ENCODE results near the gene ADAM22.
A peak's percentile ranks its signal among the peaks of the same experiment; 100 is the strongest.

ADAM22 gene

GRCh38 chr7:88191911-88192310 lies 257.9 kb downstream of the ADAM22 start:
- Mint-ChIP-seq H3K4me3 (no peak overlapping the region), H3K36me3 (ENCODE audit: low read depth) (peaks cover 2% of the 10 kb centered on the region), H3K9me3 (no peaks in the 10 kb centered on the region), H3K27me3 (ENCODE audit: low read depth) (no peaks in the 10 kb centered on the region), H3K4me1 (ENCODE audit: low read depth) (no peaks in the 10 kb centered on the region), H3K27ac (no peak overlapping the region)
- DNase-seq (ENCODE audit: low spot score) = no peak

GRCh38 chr7:88200261-88200660 lies 266.2 kb downstream of the ADAM22 start:
- Mint-ChIP-seq H3K4me1 (ENCODE audit: low read depth) (peaks cover 13% of the 10 kb centered on the region), H3K4me3 (no peak overlapping the region), H3K27me3 (ENCODE audit: low read depth) (no peaks in the 10 kb centered on the region), H3K27ac (no peak overlapping the region), H3K9me3 (no peaks in the 10 kb centered on the region), H3K36me3 (ENCODE audit: low read depth) (peaks cover 35% of the 10 kb centered on the region)
- DNase-seq (ENCODE audit: low spot score) = no peak

- no peak overlapping the region for H3K4me3 Mint-ChIP-seq
- no peaks in the 10 kb centered on the region for H3K27me3 Mint-ChIP-seq (ENCODE audit: low read depth)
- H3K27ac Mint-ChIP-seq = no peak overlapping the region
- H3K9me3 Mint-ChIP-seq = no peaks in the 10 kb centered on the region
- peaks cover 37% of the 10 kb centered on the region for H3K36me3 Mint-ChIP-seq (ENCODE audit: low read depth)
- DNase-seq (ENCODE audit: low spot score) = no peak
- peaks cover 13% of the 10 kb centered on the region for H3K4me1 Mint-ChIP-seq (ENCODE audit: low read depth)
Measured at GRCh38 chr7:88200789-88201188, 266.7 kb downstream of the ADAM22 start.

DNA sequence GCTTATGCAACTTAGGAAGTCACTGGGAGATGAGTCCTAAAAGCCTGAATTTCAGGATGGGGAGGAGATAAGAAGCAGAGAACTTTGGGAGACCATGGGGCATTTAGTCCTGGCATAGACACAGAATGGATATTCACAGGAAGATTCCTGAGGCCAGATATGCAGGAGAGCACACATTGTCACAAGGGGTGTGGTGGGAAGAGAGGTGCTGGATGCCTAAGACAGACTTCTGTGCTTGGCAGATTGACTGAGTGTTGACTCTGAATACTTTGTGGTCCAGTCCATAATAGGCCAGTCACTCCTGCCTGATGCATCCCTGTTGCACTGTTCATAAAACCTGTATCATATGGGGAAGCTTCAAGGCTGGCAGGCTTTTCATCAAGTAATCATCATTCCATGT lies 267.3 kb downstream of the ADAM22 start:
- Mint-ChIP-seq H3K36me3 (ENCODE audit: low read depth) (peaks cover 42% of the 10 kb centered on the region), H3K9me3 (no peaks in the 10 kb centered on the region), H3K4me3 (no peak overlapping the region), H3K27ac (no peak overlapping the region), H3K27me3 (ENCODE audit: low read depth) (no peaks in the 10 kb centered on the region), H3K4me1 (ENCODE audit: low read depth) (peaks cover 16% of the 10 kb centered on the region)
- DNase-seq (ENCODE audit: low spot score) = no peak

- Mint-ChIP-seq H3K4me1 (ENCODE audit: low read depth) (peaks cover 20% of the 10 kb centered on the region), H3K36me3 (ENCODE audit: low read depth) (peaks cover 51% of the 10 kb centered on the region), H3K27ac (no peak overlapping the region), H3K9me3 (no peaks in the 10 kb centered on the region), H3K4me3 (no peak overlapping the region), H3K27me3 (ENCODE audit: low read depth) (no peaks in the 10 kb centered on the region)
- no peak for DNase-seq (ENCODE audit: low spot score)
Measured at GRCh38 chr7:88202278-88202677, 268.2 kb downstream of the ADAM22 start.

DNA sequence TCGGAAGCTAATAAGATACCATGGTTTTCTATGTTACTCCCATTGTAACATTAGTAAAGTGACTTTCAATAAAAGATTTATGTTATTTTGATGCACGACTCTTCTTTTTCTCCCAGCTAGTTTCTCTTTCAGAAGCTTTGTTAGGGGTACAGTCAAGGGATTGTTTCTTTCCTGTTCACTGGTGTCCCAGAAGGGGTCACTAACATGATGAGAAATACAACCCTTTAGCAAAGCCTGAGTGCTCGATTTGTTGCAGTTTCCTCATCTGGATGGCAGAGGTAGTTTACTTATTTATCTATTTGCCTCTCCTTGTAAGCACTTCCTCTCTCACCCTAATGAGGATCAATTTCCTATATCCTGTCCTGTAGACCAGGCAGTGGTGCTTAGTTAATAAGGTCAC lies 268.7 kb downstream of the ADAM22 start:
- H3K27ac Mint-ChIP-seq = peak overlapping the region; percentile 55
- H3K9me3 Mint-ChIP-seq = no peaks in the 10 kb centered on the region
- H3K27me3 Mint-ChIP-seq (ENCODE audit: low read depth) = no peaks in the 10 kb centered on the region
- H3K36me3 Mint-ChIP-seq (ENCODE audit: low read depth) = peaks cover 56% of the 10 kb centered on the region
- no peak overlapping the region for H3K4me3 Mint-ChIP-seq
- H3K4me1 Mint-ChIP-seq (ENCODE audit: low read depth) = peaks cover 20% of the 10 kb centered on the region
- no peak for DNase-seq (ENCODE audit: low spot score)

GRCh38 chr7:88203401-88203800 lies 269.4 kb downstream of the ADAM22 start:
- H3K27ac Mint-ChIP-seq = no peak overlapping the region
- H3K27me3 Mint-ChIP-seq (ENCODE audit: low read depth) = no peaks in the 10 kb centered on the region
- H3K4me3 Mint-ChIP-seq = no peak overlapping the region
- peaks cover 20% of the 10 kb centered on the region for H3K4me1 Mint-ChIP-seq (ENCODE audit: low read depth)
- DNase-seq (ENCODE audit: low spot score) = no peak
- H3K36me3 Mint-ChIP-seq (ENCODE audit: low read depth) = peaks cover 61% of the 10 kb centered on the region
- no peaks in the 10 kb centered on the region for H3K9me3 Mint-ChIP-seq

DNA sequence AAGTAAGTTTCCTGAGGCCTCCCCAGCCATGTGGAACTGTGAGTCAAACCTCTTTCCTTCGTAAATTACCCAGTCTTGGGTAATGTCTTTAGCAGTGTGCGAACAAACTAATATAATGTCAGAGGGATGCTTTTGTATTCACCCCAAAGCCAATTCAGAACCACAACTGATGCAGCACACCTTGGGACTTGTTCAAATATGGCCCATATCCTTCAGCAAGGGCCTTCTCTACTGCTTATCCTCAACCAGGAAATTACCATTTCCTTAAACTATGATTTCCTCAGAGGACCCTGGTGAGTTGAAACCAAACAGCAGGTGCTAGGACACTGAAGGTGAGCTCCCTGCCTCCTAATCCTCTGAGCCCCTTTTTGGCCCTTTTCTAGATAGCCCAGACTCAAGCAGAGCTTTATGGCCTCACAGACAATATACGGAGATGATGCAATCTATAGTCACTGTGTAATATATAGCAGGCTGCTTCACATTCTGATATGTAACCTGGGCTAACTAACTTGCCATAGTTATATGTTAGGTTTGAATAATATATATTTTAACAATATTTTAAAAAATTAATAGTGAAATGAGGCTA lies 270.6 kb downstream of the ADAM22 start:
- Mint-ChIP-seq H3K27me3 (ENCODE audit: low read depth) (no peaks in the 10 kb centered on the region), H3K36me3 (ENCODE audit: low read depth) (peaks cover 67% of the 10 kb centered on the region), H3K4me1 (ENCODE audit: low read depth) (peaks cover 20% of the 10 kb centered on the region), H3K9me3 (no peaks in the 10 kb centered on the region), H3K4me3 (no peak overlapping the region), H3K27ac (no peak overlapping the region)
- DNase-seq (ENCODE audit: low spot score) = no peak

DNA sequence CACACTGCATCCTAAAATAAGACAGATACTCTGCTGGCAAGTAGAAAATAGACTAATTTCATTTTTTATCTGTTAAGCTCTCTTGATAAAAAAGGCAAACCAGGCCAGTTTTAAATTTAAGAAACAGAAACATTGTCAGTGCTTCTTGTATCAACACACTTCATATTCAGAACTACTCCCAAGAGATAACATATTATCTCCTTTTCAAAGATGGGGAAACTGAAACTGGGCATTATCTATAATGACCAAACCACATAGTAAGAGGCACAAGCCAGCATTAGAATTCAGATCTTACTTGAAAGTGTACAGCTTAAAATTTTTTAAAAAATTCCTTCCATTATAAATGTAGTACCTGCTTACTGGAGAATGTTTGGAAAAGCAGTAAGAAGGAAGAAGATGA lies 271.1 kb downstream of the ADAM22 start:
- H3K4me3 Mint-ChIP-seq = no peak overlapping the region
- H3K9me3 Mint-ChIP-seq = no peaks in the 10 kb centered on the region
- no peaks in the 10 kb centered on the region for H3K27me3 Mint-ChIP-seq (ENCODE audit: low read depth)
- peaks cover 72% of the 10 kb centered on the region for H3K36me3 Mint-ChIP-seq (ENCODE audit: low read depth)
- H3K4me1 Mint-ChIP-seq (ENCODE audit: low read depth) = peaks cover 20% of the 10 kb centered on the region
- no peak overlapping the region for H3K27ac Mint-ChIP-seq
- DNase-seq (ENCODE audit: low spot score) = no peak

DNA sequence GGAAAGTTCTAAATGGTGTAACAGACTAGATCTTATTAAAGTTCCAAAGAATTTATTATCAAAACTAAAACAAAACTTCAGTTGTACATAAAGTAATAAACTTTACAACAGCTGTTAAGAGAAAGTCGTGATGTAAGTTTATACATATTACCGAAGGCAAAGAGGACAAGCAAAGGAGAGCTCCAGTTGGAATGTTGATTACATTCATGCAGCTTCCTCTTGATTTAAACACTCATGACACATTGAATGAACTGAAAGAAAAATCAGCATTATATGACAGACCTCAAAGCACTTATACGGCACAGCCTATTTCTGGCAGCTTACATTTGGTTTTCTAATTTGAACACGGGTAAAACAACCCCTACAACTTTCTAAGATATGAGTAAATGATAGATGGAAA lies 272.2 kb downstream of the ADAM22 start:
- H3K4me3 Mint-ChIP-seq = no peak overlapping the region
- H3K9me3 Mint-ChIP-seq = no peaks in the 10 kb centered on the region
- DNase-seq (ENCODE audit: low spot score) = no peak
- no peaks in the 10 kb centered on the region for H3K27me3 Mint-ChIP-seq (ENCODE audit: low read depth)
- H3K27ac Mint-ChIP-seq = no peak overlapping the region
- peaks cover 20% of the 10 kb centered on the region for H3K4me1 Mint-ChIP-seq (ENCODE audit: low read depth)
- peaks cover 68% of the 10 kb centered on the region for H3K36me3 Mint-ChIP-seq (ENCODE audit: low read depth)

GRCh38 chr7:88208521-88208920 lies 274.5 kb downstream of the ADAM22 start:
- no peak overlapping the region for H3K4me3 Mint-ChIP-seq
- H3K27ac Mint-ChIP-seq = no peak overlapping the region
- no peaks in the 10 kb centered on the region for H3K27me3 Mint-ChIP-seq (ENCODE audit: low read depth)
- DNase-seq (ENCODE audit: low spot score) = no peak
- peaks cover 18% of the 10 kb centered on the region for H3K4me1 Mint-ChIP-seq (ENCODE audit: low read depth)
- no peaks in the 10 kb centered on the region for H3K9me3 Mint-ChIP-seq
- H3K36me3 Mint-ChIP-seq (ENCODE audit: low read depth) = peaks cover 64% of the 10 kb centered on the region

DNA sequence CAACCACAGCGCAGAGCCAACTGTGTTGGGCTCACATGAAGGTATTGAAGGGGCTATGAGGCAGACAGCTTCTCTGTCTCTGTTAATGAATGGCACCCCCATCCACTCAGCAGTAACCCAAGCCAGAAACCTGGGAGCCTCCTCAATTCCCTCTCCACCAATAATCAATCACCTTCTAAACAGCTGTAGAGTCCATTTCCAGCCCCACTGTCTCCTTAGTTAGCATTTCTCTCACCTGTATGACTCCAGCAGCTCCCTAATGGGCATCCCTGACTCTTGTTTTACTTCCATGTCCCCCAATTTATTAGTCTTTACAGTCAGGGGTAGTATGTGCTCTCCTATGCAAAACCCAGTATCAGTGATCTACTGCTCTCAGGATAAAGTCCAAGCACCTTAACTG lies 278.9 kb downstream of the ADAM22 start:
- H3K4me3 Mint-ChIP-seq = no peak overlapping the region
- no peaks in the 10 kb centered on the region for H3K9me3 Mint-ChIP-seq
- H3K27ac Mint-ChIP-seq = peak overlapping the region; percentile 2
- peaks cover 53% of the 10 kb centered on the region for H3K36me3 Mint-ChIP-seq (ENCODE audit: low read depth)
- DNase-seq (ENCODE audit: low spot score) = no peak
- no peaks in the 10 kb centered on the region for H3K27me3 Mint-ChIP-seq (ENCODE audit: low read depth)
- H3K4me1 Mint-ChIP-seq (ENCODE audit: low read depth) = peaks cover 39% of the 10 kb centered on the region

GRCh38 chr7:88214456-88214855 lies 280.4 kb downstream of the ADAM22 start:
- no peaks in the 10 kb centered on the region for H3K9me3 Mint-ChIP-seq
- peaks cover 52% of the 10 kb centered on the region for H3K36me3 Mint-ChIP-seq (ENCODE audit: low read depth)
- no peak overlapping the region for H3K27ac Mint-ChIP-seq
- no peak for DNase-seq (ENCODE audit: low spot score)
- H3K4me3 Mint-ChIP-seq = no peak overlapping the region
- no peaks in the 10 kb centered on the region for H3K27me3 Mint-ChIP-seq (ENCODE audit: low read depth)
- peaks cover 44% of the 10 kb centered on the region for H3K4me1 Mint-ChIP-seq (ENCODE audit: low read depth)

GRCh38 chr7:88215295-88215694 lies 281.2 kb downstream of the ADAM22 start:
- no peak for DNase-seq (ENCODE audit: low spot score)
- Mint-ChIP-seq H3K9me3 (no peaks in the 10 kb centered on the region), H3K27ac (no peak overlapping the region), H3K4me1 (ENCODE audit: low read depth) (peaks cover 47% of the 10 kb centered on the region), H3K27me3 (ENCODE audit: low read depth) (no peaks in the 10 kb centered on the region), H3K36me3 (ENCODE audit: low read depth) (peaks cover 45% of the 10 kb centered on the region), H3K4me3 (no peak overlapping the region)

DNA sequence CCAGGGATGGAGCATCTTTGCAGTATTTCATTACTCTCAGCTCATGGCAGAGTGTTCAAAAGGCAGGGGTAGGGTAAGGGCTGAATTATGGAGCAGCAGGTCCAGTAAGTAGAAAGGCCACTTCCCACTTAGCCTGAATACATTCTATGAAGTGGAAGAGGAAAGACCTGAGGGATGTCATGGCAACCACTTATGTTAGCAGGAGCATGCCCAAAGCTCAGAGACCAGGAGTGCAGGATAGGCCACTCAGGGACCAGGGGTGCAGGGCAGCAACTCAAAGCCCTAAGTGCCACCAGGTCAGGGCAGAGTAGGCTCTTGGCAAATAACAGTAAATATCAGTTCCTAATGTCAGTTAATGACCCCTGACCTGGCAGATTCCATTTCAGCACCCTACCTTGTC lies 282.2 kb downstream of the ADAM22 start:
- Mint-ChIP-seq H3K36me3 (ENCODE audit: low read depth) (peaks cover 45% of the 10 kb centered on the region), H3K9me3 (no peaks in the 10 kb centered on the region), H3K27me3 (ENCODE audit: low read depth) (no peaks in the 10 kb centered on the region), H3K4me3 (peak overlapping the region; percentile 9), H3K27ac (no peak overlapping the region), H3K4me1 (ENCODE audit: low read depth) (peaks cover 56% of the 10 kb centered on the region)
- no peak for DNase-seq (ENCODE audit: low spot score)
